ENCODE measurements around the gene SIRT1.
"Not testable (repeated sequence)": the region's sequence is repeated elsewhere in the genome, so short reads cannot be mapped to it uniquely, and the experiment has no call there.

SIRT1 gene

GRCh38 chr10:67884313-67884841 lies at the start of gene SIRT1:
Gene SIRT1 (plus strand): TSS chr10:67884656. CDS start chr10:67884722, 66 bp downstream.
- in situ Hi-C loops (cut with HindIII; ENCODE audit: low sequenced_read_pairs) = no loop called here
- no peak for TF ChIP-seq CTCF (IDR thresholded peaks at IDR 0.05; ENCODE audit: low read depth, low read length)

GRCh38 chr10:67835541-67836394 lies 48.7 kb upstream of the SIRT1 start:
- in situ Hi-C loops (cut with HindIII; ENCODE audit: low sequenced_read_pairs); DNase-seq (ENCODE audit: low read depth, low spot score); H3K4me3 ChIP-seq (ENCODE audit: low read depth, low read length): not testable (repeated sequence)

More at GRCh38 chr10:67884313-67884841, at the start of gene SIRT1:
- H3K4me3 ChIP-seq (ENCODE audit: low read depth, low read length) = peak within 1 kb of the TSS; percentile 81
- DNase-seq (ENCODE audit: low read depth, low spot score) = peak; percentile 97

- in situ Hi-C loops (cut with HindIII; ENCODE audit: low sequenced_read_pairs) = no loop called here
- TF ChIP-seq CTCF (IDR thresholded peaks at IDR 0.05; ENCODE audit: low read depth, low read length) = no peak
- H3K4me3 ChIP-seq (ENCODE audit: low read depth, low read length) = no peak overlapping the region
- DNase-seq (ENCODE audit: low read depth, low spot score) = no peak
Observed at GRCh38 chr10:67836488-67836887, 48.0 kb upstream of the SIRT1 start.

GRCh38 chr10:67836972-67837371 lies 47.5 kb upstream of the SIRT1 start:
- in situ Hi-C loops (cut with HindIII; ENCODE audit: low sequenced_read_pairs) = no loop called here

GRCh38 chr10:67837541-67838314 lies 46.7 kb upstream of the SIRT1 start, which contains the start of gene DNAJC12:
Gene DNAJC12 (minus strand): TSS chr10:67838188. CDS start chr10:67838011, 177 bp downstream.
- no peak for TF ChIP-seq CTCF (IDR thresholded peaks at IDR 0.05; ENCODE audit: low read depth, low read length)

More at GRCh38 chr10:67836972-67837371, 47.5 kb upstream of the SIRT1 start:
- TF ChIP-seq CTCF (IDR thresholded peaks at IDR 0.05; ENCODE audit: low read depth, low read length) = no peak
- no peak for DNase-seq (ENCODE audit: low read depth, low spot score)
- no peak overlapping the region for H3K4me3 ChIP-seq (ENCODE audit: low read depth, low read length)

GRCh38 chr10:67839511-67839910 lies 44.9 kb upstream of the SIRT1 start:
- in situ Hi-C loops (cut with HindIII; ENCODE audit: low sequenced_read_pairs); DNase-seq (ENCODE audit: low read depth, low spot score); H3K4me3 ChIP-seq (ENCODE audit: low read depth, low read length): not testable (repeated sequence)

More at GRCh38 chr10:67837541-67838314, 46.7 kb upstream of the SIRT1 start, which contains the start of gene DNAJC12:
- in situ Hi-C loops (cut with HindIII; ENCODE audit: low sequenced_read_pairs) = no loop called here
- DNase-seq (ENCODE audit: low read depth, low spot score) = peak; percentile 62
- H3K4me3 ChIP-seq (ENCODE audit: low read depth, low read length) = peak within 1 kb of the TSS; percentile 42

- no peak for DNase-seq (ENCODE audit: low read depth, low spot score)
- no peak overlapping the region for H3K4me3 ChIP-seq (ENCODE audit: low read depth, low read length)
- TF ChIP-seq CTCF (IDR thresholded peaks at IDR 0.05; ENCODE audit: low read depth, low read length) = no peak
- in situ Hi-C loops (cut with HindIII; ENCODE audit: low sequenced_read_pairs) = no loop called here
Observed at GRCh38 chr10:67839951-67840350, 44.5 kb upstream of the SIRT1 start.

All from astrocyte of the spinal cord (primary cell).